GM12874 (cell line): ENCODE results near the gene PARVA.

Experiments used
- TF ChIP-seq, protein P1 (sequence below): IDR thresholded peaks from 2 replicates; pipeline ENCODE4 v1.5.1; 2011; ENCODE audit warnings: low read depth, mild to moderate bottlenecking, control low read depth, low read length, moderate library complexity; ENCODE audit not compliant: insufficient read depth

PARVA gene

DNA sequence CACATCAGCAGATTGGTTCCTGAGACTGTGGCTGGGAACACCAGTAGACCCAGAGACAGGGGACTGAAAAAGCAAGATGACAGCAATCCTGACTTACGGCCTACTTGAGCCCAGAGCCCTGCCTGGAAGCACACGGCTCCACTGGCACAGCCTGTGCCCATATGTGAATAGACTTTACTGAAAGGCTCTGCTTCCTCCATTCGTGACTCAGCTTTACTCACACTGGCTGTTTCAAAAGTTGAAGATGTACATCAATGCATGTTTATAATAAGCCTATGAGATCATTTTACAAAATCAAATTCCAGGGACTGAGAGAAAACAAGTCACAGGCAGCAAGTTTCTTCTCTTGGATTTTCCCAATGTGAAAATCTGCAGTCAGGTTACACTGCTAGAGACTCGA lies 162.2 kb downstream of the PARVA start:
- TF ChIP-seq, protein P1, sequence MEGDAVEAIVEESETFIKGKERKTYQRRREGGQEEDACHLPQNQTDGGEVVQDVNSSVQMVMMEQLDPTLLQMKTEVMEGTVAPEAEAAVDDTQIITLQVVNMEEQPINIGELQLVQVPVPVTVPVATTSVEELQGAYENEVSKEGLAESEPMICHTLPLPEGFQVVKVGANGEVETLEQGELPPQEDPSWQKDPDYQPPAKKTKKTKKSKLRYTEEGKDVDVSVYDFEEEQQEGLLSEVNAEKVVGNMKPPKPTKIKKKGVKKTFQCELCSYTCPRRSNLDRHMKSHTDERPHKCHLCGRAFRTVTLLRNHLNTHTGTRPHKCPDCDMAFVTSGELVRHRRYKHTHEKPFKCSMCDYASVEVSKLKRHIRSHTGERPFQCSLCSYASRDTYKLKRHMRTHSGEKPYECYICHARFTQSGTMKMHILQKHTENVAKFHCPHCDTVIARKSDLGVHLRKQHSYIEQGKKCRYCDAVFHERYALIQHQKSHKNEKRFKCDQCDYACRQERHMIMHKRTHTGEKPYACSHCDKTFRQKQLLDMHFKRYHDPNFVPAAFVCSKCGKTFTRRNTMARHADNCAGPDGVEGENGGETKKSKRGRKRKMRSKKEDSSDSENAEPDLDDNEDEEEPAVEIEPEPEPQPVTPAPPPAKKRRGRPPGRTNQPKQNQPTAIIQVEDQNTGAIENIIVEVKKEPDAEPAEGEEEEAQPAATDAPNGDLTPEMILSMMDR: no peak

DNA sequence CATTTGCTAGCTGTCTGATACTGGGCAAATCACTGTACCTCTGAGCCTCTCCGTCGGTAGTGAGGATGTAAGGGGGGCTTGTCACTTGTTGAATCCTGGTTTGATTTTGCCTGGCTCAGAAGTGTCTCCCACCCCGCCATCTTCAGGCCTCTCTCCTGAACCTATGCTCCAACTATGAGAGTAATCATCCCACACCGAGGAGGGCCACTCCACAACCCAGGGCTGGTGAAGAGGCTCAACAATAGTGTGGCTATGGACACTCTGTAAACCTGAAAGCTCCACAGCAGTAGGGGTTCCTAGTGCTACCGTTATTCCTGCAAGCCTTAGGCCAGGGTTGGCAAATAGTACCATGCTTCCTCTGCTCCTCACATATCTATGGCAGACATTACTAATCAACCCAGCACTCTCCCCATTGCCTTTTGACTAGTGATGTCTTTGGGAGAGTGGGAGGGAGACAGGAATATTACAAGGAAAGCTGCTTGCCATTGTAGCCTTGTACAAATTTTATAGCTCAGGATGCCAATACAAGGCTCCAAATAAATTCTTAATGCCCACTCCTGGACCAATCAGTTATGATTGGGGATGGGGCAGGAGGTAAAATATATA lies 162.8 kb downstream of the PARVA start:
- TF ChIP-seq, protein P1: no peak

DNA sequence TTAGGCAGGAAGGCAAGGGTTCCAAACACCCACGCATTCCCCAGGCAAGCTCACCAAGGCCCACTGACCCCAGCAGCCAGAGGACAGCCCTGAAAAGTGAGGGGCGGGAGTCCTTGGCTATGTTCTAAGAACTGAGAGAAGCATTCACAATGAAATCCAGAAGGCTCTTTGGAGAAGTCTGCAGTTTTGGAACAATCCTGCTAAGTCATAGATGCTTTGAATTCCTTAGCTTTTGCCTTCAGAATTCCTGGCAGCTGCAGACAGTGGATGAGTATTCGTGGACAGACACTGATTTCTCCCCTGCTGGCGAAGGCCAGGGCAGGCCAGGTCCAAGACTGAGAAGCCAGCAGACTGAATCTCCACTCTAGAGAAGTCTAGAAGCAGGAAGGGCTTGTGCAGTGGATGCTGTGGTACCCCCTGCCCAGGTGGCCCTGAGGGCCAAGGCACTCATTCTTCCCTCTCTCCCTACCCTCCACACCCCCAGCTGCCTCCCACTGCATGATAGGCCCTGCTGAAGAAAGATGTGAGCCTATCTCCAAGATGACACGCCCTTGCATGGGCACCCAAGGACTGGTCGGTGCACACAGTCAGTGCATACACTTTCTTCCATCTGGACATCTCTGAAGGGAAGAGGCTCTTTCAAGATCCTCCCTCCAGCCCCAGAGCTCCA lies 163.7 kb downstream of the PARVA start:
- TF ChIP-seq, protein P1: no peak

DNA sequence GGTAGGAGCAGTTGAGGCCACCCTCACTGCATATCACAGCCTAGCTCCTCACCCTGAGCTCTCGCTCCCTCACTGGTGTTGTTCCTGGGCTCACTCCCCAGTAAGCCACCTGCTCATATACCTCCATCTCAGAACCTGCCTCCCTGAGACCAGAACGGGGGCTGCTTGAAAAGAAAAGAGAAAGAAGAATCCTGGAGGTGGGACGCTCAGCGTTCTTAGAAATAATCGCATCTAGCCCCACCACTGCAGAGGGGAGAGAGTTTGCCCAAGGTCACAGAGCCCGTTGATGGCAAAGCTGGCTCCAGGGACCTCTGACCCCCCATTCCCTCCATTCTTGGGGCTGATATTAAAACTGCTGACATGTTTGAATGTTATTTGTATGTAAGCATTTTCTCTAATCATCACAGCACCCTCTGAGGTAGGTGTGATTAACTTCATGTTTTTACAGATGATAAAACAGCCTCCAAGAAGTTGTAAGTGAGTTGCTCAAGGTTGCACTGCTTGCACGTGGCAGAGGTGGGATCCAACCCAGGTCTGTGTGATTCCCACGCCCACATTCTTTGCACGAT lies 164.3 kb downstream of the PARVA start:
- TF ChIP-seq, protein P1: no peak

DNA sequence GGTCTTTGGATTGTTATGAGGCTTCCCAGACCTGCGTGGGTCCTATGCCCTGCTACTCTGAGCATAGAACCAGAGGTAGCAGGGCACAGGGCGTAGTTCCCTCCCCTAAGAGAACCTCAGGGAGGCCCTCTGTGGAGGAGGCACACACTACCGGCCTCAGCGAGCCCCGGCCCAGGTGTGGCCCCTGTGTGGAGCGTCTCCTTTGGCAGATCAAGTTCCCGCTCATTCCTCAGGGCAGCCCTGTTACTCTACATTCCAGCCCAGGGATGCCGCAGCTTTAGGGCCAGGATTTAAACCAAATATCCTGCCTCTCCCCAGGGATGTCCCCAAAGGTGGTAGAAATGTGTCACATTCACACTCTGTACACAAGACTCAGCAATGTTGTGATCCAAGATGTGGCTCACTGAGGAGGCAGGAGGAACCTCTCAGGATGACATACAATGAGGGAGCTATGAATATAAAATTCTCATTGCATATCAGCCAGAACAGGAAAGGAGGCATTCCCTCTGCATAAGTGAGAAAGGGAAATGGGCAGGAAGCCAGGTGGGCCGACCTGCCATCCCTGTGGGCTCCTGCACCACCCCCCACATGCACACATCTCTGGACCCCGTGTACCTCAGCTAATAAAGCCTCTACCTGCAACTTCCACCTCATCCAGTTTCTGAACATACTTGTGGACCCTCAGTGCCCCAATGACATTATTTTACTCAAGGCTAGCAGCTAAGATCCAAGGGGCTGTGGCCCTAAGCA lies 165.0 kb downstream of the PARVA start:
- TF ChIP-seq, protein P1: no peak

DNA sequence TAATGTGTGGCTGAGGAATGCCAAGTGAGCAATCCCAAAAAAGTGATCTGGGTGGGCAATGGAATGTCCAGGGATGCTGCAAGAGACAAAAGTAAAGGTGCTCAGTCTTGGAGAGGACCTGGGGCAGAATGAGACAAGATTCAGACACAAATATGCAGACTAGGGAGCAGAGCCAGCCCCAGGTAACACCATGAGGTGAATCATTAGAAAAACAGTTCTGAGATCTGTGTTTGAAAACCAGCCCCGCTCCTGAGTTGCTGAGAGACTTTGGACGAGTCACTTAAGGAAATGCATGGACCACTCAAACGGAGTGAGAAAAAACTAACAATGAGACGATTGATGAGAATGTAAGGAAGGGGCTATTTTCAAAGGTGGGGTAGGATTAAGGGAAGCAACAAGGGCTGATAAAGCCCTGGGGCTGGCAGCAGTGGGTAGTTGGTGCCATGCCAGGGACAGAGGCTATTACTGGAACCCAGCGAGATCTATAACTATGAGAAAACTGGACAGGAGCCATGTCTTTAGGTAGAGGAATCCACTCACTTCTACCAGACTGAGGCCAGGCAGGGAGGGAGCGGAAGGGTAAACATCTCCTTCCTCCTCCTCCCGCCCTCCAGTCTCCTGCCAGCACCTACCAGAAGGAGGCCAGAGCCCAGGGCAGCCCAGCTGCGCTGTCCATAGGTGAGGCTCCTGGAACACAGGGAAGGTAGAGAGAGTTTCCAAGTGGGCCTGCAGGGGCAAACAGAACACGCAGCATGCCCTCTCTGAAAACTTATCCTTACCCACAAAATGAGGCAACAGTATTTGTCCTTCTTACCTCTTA lies 166.4 kb downstream of the PARVA start:
- TF ChIP-seq, protein P1: no peak
